Sigmoid colon (tissue), 7 donors: ENCODE results near the gene ARHGEF37. TPM values are rescaled to one million over a fixed set of nuclear protein-coding genes. Genes with fewer than 3 reads are reported as not detected.

Source experiments
- DNase-seq: peaks from one replicate; pipeline ENCODE4 v3.0.0-alpha.2; 2019
- H3K27ac ChIP-seq, 4 donors: fragments of 200-600 bp; sonication (generic); one replicate each; pipeline ENCODE4 v1.5.1; 2016 to 2019; ENCODE audit warnings: mild to moderate bottlenecking in 1 of 4
- H3K27me3 ChIP-seq, 3 donors: fragments of 200-600 bp; sonication (generic); one replicate each; pipeline ENCODE4 v1.5.1; 2019; ENCODE audit warnings: mild to moderate bottlenecking in 1 of 3
- H3K36me3 ChIP-seq, 4 donors: fragments of 200-600 bp; sonication (generic); one replicate each; pipeline ENCODE4 v1.5.1; 2016 to 2019
- H3K4me1 ChIP-seq, 4 donors: fragments of 200-600 bp; sonication (generic); one replicate each; pipeline ENCODE4 v1.5.1; 2017 to 2019
- H3K4me3 ChIP-seq, 4 donors: fragments of 200-600 bp; sonication (generic); one replicate each; pipeline ENCODE4 v1.5.1; 2017 to 2019; ENCODE audit warnings: mild to moderate bottlenecking in 2 of 4, moderate library complexity in 1 of 4
- H3K9me3 ChIP-seq, 4 donors: fragments of 200-600 bp in 3 of 4; sonication (generic) in 3 of 4; one replicate each; pipeline versions ENCODE4 v1.5.1 to v1.6.1; 2013 to 2019
- EP300 ChIP-seq, 4 donors: sonication (generic); formaldehyde crosslinking; IDR thresholded peaks; one replicate each; pipeline ENCODE4 v1.6.1; 2017; ENCODE audit warnings: antibody characterized with exemption in 4 of 4
- POLR2A ChIP-seq, 2 donors: fragments of 450-650 bp; IDR thresholded peaks; one replicate each; pipeline ENCODE4 v1.6.1; 2016; ENCODE audit warnings: antibody characterized with exemption in 2 of 2, mild to moderate bottlenecking in 2 of 2, moderate library complexity in 2 of 2
- POLR2AphosphoS5 ChIP-seq, 4 donors: sonication (generic); formaldehyde crosslinking; IDR thresholded peaks; one replicate each; pipeline ENCODE4 v1.6.1; 2017; ENCODE audit warnings: antibody characterized with exemption in 4 of 4
- WGBS, 2 donors: extraction: QIAGEN DNeasy Blood & Tissue Kit; methylation state at CpG; one replicate each; pipeline ENCODE4 v1.1.7; 2013; 5-methylcytosine and 5-hydroxymethylcytosine counted together
- intact Hi-C: fragments of 100-400 bp; cut with DNase I; formaldehyde crosslinking; loops from one replicate; pipeline ENCODE4 v1.15.1; 2023
- polyA plus RNA-seq, 3 donors: library from polyadenylated mRNA; stranded (reverse); fragments of 200-250 nt; gene quantifications; one replicate each; pipeline ENCODE4 v1.2.3, GENCODE V29; 2013
- total RNA-seq, 4 donors: library from RNA; depleted of rRNA; stranded (reverse); fragments of >200 nt; gene quantifications; one replicate each; pipeline ENCODE4 v1.1.0, GENCODE V29; 2016
- TF ChIP-seq, protein P1 (sequence below), 4 experiments: fragments of 450-650 bp in 3 of 4; fragments of 200-600 bp in 1 of 4; IDR thresholded peaks; one replicate each; pipeline ENCODE4 v1.5.1; 2016 to 2019; ENCODE audit warnings: antibody characterized with exemption in 4 of 4, mild to moderate bottlenecking in 3 of 4, moderate library complexity in 2 of 4
- donor health status: healthy with polysubstance abuse.
- donor health status: Bipolar disorder and iron deficiency.
- donor health status: healthy.

ARHGEF37 gene
- total and polyA plus RNA-seq, 7 donors = 4.8 to 51.0 (median 23.5) TPM

DNA sequence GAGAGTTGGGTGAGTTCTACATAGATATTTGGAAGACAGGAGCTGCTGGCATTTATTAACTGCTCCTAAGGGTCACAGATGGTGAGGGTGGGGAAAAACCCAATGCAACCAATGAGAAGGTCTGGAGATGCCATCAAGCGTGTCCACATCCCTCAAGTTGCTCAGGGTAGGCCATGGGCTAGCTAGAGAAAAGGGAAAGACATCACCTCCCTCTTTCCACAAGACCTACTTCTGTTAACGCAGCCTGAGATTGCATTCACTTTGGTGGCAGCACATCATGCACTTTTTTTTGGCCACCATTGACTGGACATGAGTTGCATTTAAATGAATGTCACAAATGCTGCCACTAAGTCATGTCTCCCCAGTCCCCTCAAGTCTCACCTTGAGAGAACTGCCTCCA is 71.4 kb downstream of the ARHGEF37 start:
- intact Hi-C loops = no loop called here
- no peaks in the 10 kb centered on the region for H3K4me1 ChIP-seq
- no peak for DNase-seq
- 94 to 98% methylated on average over 2 of the region's 2 CpGs for WGBS, 2 donors
- H3K27ac ChIP-seq = no peak overlapping the region
- no peaks in the 10 kb centered on the region for H3K36me3 ChIP-seq
- TF ChIP-seq EP300 (IDR thresholded peaks at IDR 0.05) (no peak), POLR2AphosphoS5 (IDR thresholded peaks at IDR 0.05) (no peak), POLR2A (IDR thresholded peaks at IDR 0.05) (no peak)
- TF ChIP-seq, protein P1, sequence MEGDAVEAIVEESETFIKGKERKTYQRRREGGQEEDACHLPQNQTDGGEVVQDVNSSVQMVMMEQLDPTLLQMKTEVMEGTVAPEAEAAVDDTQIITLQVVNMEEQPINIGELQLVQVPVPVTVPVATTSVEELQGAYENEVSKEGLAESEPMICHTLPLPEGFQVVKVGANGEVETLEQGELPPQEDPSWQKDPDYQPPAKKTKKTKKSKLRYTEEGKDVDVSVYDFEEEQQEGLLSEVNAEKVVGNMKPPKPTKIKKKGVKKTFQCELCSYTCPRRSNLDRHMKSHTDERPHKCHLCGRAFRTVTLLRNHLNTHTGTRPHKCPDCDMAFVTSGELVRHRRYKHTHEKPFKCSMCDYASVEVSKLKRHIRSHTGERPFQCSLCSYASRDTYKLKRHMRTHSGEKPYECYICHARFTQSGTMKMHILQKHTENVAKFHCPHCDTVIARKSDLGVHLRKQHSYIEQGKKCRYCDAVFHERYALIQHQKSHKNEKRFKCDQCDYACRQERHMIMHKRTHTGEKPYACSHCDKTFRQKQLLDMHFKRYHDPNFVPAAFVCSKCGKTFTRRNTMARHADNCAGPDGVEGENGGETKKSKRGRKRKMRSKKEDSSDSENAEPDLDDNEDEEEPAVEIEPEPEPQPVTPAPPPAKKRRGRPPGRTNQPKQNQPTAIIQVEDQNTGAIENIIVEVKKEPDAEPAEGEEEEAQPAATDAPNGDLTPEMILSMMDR (IDR thresholded peaks at IDR 0.05) = no peak
- no peaks in the 10 kb centered on the region for H3K27me3 ChIP-seq
- peaks cover 0 to 2% (median 0%) of the 10 kb centered on the region in 4 donors for H3K9me3 ChIP-seq
- no peak overlapping the region for H3K4me3 ChIP-seq

DNA sequence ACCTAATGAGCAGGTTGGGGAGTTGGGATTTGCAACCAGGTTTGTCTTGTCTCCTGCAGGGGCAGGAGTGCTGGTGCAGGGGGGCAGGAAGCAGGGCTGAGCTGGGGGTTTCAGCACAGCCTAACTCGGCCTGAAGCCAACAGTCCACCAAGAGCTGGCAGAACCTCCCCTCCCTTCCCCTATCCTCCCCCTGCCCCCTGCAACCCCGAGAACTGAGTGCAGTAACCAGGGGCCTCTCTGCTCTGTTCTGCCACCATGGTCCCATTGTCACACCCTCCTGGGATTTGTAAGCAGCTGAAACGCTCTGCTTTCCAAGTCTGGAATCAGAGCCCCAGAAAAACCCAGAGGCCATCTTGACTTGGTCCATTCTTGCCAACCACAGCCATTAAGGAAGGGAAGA is 72.9 kb downstream of the ARHGEF37 start:
- H3K36me3 ChIP-seq = no peaks in the 10 kb centered on the region
- TF ChIP-seq EP300 (IDR thresholded peaks at IDR 0.05) = no peak
- TF ChIP-seq POLR2AphosphoS5 (IDR thresholded peaks at IDR 0.05) = no peak
- TF ChIP-seq, protein P1 (IDR thresholded peaks at IDR 0.05) = no peak
- no peak for TF ChIP-seq POLR2A (IDR thresholded peaks at IDR 0.05)
- no peaks in the 10 kb centered on the region for H3K4me1 ChIP-seq
- peaks cover 0 to 2% (median 0%) of the 10 kb centered on the region in 4 donors for H3K9me3 ChIP-seq
- 68 to 70% methylated on average over 3 of the region's 3 CpGs for WGBS, 2 donors
- no peak overlapping the region for H3K27ac ChIP-seq
- no peaks in the 10 kb centered on the region for H3K27me3 ChIP-seq
- intact Hi-C loops = no loop called here
- DNase-seq = no peak
- no peak overlapping the region for H3K4me3 ChIP-seq

DNA sequence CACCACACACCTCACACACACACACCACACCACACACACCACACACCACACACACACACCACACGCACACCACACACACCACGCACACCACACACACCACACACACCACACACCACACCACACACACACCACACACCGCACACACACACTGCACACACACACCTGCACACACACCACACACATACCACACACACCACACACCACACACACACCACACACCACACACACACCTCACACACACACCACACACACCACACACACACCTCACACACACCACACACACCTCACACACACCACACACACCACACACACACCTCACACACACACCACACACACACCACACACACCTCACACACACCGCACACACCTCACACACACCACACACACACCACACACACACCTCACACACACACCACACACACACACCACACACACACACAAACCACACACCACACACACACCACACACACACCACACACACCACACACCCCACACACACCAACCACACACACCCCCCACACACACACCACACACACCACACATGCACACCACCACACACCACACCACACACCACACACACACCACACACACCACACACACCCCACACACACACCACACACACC is 73.7 kb downstream of the ARHGEF37 start:
- H3K4me3 ChIP-seq = no peak overlapping the region

DNA sequence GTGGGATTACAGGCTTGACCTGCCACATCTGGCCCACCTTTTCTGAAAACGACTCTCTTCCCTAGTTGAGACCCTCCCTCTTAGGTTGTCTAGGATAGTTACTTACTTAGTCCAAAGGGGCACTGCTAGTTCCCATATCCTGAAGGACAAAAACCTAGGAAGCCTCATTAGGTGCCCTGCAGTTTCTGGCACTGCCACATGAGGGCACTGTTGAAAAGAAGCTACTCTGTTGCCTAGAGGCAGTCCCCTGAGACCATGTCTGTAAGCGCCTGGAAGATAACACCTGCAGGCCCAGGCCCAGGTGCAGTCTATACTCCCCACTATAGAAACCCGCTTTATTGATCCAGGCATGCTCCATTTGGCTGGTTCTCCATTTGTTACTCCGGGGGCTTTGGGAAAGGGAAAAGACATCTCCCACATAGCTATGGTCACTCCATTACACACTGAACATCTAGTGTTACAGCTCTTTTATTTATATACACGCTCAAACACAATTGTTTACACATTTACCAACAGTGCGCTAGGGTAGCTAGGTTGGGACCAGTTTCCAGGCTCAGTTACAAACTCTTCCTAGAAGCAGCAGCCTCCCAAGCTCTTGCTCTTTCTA is 75.4 kb downstream of the ARHGEF37 start:
- TF ChIP-seq, protein P1 (IDR thresholded peaks at IDR 0.05) = peak; percentile 20 to 62 (median 47)
- TF ChIP-seq POLR2AphosphoS5 (IDR thresholded peaks at IDR 0.05) (no peak), POLR2A (IDR thresholded peaks at IDR 0.05) (no peak)
- Histone ChIP-seq H3K4me1 (no peaks in the 10 kb centered on the region), H3K4me3 (no peak overlapping the region), H3K9me3 (peaks cover 0 to 2% (median 0%) of the 10 kb centered on the region in 4 donors), H3K27me3 (no peaks in the 10 kb centered on the region), H3K36me3 (no peaks in the 10 kb centered on the region), H3K27ac (no peak overlapping the region)
- 52 to 63% methylated on average over 6 of the region's 6 CpGs for WGBS, 2 donors
- no peak for DNase-seq
- intact Hi-C loops = loop anchor here (5.0 kb wide), 1 partner anchor 196 kb away; no protein-coding TSS in a partner anchor

More for the DNA sequence above, 73.7 kb downstream of the ARHGEF37 start:
- H3K27me3 ChIP-seq = no peaks in the 10 kb centered on the region
- no peaks in the 10 kb centered on the region for H3K36me3 ChIP-seq
- DNase-seq = no peak
- no peaks in the 10 kb centered on the region for H3K4me1 ChIP-seq
- WGBS, 2 donors = 66 to 72% methylated on average over 4 of the region's 4 CpGs
- TF ChIP-seq, protein P1 (IDR thresholded peaks at IDR 0.05) = no peak
- TF ChIP-seq POLR2AphosphoS5 (IDR thresholded peaks at IDR 0.05) (no peak), EP300 (IDR thresholded peaks at IDR 0.05) (no peak), POLR2A (IDR thresholded peaks at IDR 0.05) (no peak)
- intact Hi-C loops = loop anchor here (5.0 kb wide), 1 partner anchor 197 kb away; no protein-coding TSS in a partner anchor
- H3K27ac ChIP-seq = no peak overlapping the region
- H3K9me3 ChIP-seq = peaks cover 0 to 2% (median 0%) of the 10 kb centered on the region in 4 donors
